ENCODE data around the gene ZNF205. TPM values are rescaled to one million over a fixed set of nuclear protein-coding genes. Genes with fewer than 3 reads are reported as not detected.

The ZNF205 gene
- total and polyA plus RNA-seq, 9 of the 15 experiments (the other 6 are each of a cell fraction or from before 2014, with no cell fraction given): 2.4 to 11.8 (median 5.1) TPM; not detected in 2

DNA sequence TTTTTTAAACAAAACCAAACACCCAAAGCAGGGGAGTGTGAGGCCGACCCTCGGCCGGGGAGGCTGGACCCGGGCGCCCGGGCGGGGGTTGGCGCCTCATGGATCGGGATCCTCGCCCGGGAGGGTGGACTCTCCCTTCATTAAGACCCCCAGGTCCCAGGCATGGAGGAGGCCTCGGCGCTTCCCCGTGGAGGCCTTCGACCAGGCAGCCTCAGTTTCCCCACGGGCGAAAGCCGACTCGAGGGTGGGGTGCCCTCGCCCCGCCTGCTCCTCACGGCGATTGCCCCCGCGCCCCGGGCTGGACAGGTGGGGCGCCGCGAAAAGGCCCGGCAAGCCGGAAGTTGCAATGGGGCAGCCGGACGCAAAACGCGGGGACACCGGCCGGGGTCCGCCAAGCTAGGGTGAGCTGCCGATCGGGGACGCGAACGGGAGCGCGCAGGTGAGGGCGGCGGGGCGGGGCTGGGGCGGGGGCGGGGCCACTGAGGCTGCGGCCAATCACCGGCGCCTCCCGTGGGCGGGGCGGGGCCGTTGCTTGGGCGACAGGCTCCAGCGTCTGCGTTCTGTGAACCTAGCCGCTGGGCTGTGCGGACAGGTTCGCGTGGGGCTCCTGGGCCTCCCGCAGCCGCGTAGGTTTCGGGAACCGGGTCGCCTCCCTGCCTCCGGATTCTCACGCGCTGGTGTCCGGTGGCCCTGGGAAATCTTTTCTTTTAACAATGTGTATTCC is 6.0 kb upstream of the ZNF205 start (continued):
- TF ChIP-seq, protein P1, sequence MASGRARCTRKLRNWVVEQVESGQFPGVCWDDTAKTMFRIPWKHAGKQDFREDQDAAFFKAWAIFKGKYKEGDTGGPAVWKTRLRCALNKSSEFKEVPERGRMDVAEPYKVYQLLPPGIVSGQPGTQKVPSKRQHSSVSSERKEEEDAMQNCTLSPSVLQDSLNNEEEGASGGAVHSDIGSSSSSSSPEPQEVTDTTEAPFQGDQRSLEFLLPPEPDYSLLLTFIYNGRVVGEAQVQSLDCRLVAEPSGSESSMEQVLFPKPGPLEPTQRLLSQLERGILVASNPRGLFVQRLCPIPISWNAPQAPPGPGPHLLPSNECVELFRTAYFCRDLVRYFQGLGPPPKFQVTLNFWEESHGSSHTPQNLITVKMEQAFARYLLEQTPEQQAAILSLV (tag; IDR thresholded peaks at IDR 0.05): no peak
- TF ChIP-seq, protein P2, sequence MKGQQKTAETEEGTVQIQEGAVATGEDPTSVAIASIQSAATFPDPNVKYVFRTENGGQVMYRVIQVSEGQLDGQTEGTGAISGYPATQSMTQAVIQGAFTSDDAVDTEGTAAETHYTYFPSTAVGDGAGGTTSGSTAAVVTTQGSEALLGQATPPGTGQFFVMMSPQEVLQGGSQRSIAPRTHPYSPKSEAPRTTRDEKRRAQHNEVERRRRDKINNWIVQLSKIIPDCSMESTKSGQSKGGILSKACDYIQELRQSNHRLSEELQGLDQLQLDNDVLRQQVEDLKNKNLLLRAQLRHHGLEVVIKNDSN (CRISPR knock-in tag; IDR thresholded peaks at IDR 0.05): no peak
- no peak for TF ChIP-seq PURB (CRISPR knock-in tag; IDR thresholded peaks at IDR 0.05; ENCODE audit: low read depth)
- peak; percentile 62; the same call in 1 of the 2 replicates for TF ChIP-seq L3MBTL2 (IDR thresholded peaks at IDR 0.05)
- TF ChIP-seq, protein P3, sequence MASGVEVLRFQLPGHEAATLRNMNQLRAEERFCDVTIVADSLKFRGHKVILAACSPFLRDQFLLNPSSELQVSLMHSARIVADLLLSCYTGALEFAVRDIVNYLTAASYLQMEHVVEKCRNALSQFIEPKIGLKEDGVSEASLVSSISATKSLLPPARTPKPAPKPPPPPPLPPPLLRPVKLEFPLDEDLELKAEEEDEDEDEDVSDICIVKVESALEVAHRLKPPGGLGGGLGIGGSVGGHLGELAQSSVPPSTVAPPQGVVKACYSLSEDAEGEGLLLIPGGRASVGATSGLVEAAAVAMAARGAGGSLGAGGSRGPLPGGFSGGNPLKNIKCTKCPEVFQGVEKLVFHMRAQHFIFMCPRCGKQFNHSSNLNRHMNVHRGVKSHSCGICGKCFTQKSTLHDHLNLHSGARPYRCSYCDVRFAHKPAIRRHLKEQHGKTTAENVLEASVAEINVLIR (CRISPR knock-in tag; IDR thresholded peaks at IDR 0.05): 0 out of 2 replicates have a peak, but pooled peaks have one; percentile 10
- peak; percentile 83 for TF ChIP-seq GTF2F1 (IDR thresholded peaks at IDR 0.05; ENCODE audit: low read depth, low read length)
- TF ChIP-seq, protein P4, sequence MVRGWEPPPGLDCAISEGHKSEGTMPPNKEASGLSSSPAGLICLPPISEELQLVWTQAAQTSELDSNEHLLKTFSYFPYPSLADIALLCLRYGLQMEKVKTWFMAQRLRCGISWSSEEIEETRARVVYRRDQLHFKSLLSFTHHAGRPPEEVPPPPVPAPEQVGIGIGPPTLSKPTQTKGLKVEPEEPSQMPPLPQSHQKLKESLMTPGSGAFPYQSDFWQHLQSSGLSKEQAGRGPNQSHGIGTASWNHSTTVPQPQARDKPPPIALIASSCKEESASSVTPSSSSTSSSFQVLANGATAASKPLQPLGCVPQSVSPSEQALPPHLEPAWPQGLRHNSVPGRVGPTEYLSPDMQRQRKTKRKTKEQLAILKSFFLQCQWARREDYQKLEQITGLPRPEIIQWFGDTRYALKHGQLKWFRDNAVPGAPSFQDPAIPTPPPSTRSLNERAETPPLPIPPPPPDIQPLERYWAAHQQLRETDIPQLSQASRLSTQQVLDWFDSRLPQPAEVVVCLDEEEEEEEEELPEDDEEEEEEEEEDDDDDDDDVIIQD (CRISPR knock-in tag; IDR thresholded peaks at IDR 0.05): 0 out of 2 replicates have a peak, but pooled peaks have one; percentile 42
- no peak for TF ChIP-seq BACH1 (tag; IDR thresholded peaks at IDR 0.05)
- TF ChIP-seq, protein P5, sequence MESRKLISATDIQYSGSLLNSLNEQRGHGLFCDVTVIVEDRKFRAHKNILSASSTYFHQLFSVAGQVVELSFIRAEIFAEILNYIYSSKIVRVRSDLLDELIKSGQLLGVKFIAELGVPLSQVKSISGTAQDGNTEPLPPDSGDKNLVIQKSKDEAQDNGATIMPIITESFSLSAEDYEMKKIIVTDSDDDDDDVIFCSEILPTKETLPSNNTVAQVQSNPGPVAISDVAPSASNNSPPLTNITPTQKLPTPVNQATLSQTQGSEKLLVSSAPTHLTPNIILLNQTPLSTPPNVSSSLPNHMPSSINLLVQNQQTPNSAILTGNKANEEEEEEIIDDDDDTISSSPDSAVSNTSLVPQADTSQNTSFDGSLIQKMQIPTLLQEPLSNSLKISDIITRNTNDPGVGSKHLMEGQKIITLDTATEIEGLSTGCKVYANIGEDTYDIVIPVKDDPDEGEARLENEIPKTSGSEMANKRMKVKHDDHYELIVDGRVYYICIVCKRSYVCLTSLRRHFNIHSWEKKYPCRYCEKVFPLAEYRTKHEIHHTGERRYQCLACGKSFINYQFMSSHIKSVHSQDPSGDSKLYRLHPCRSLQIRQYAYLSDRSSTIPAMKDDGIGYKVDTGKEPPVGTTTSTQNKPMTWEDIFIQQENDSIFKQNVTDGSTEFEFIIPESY (CRISPR knock-in tag; IDR thresholded peaks at IDR 0.05): no peak
- no peak for TF ChIP-seq NR3C1 (CRISPR knock-in tag; IDR thresholded peaks at IDR 0.05)
- peak; percentile 74 for TF ChIP-seq POLR2H (tag; IDR thresholded peaks at IDR 0.05; ENCODE audit: low read depth)
- TF ChIP-seq NFE2L1 (tag; IDR thresholded peaks at IDR 0.05; ENCODE audit: borderline replicate concordance, low read depth): no peak
- no peak for TF ChIP-seq NFIX (CRISPR knock-in tag; IDR thresholded peaks at IDR 0.05; ENCODE audit: low read depth)
- TF ChIP-seq CREB1 (IDR thresholded peaks at IDR 0.05): 0 out of 2 replicates have a peak, but pooled peaks have one; percentile 25
- TF ChIP-seq CREB1 (CRISPR knock-in tag; IDR thresholded peaks at IDR 0.05): peak; percentile 70; the same call in 1 of the 2 replicates
- TF ChIP-seq, protein P6, sequence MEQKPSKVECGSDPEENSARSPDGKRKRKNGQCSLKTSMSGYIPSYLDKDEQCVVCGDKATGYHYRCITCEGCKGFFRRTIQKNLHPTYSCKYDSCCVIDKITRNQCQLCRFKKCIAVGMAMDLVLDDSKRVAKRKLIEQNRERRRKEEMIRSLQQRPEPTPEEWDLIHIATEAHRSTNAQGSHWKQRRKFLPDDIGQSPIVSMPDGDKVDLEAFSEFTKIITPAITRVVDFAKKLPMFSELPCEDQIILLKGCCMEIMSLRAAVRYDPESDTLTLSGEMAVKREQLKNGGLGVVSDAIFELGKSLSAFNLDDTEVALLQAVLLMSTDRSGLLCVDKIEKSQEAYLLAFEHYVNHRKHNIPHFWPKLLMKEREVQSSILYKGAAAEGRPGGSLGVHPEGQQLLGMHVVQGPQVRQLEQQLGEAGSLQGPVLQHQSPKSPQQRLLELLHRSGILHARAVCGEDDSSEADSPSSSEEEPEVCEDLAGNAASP (IDR thresholded peaks at IDR 0.05): no peak
- TF ChIP-seq FOXJ3 (CRISPR knock-in tag; IDR thresholded peaks at IDR 0.05): no peak
- no peak for TF ChIP-seq COPS2 (conservative IDR thresholded peaks at IDR 0.05)
- peak; percentile 31; the same call in 1 of the 2 replicates for TF ChIP-seq TRIM28 (IDR thresholded peaks at IDR 0.05)
- TF ChIP-seq ARID2 (IDR thresholded peaks at IDR 0.05): no peak
- no peak for TF ChIP-seq CEBPB (tag; IDR thresholded peaks at IDR 0.05)
